Measurements from ENCODE around the gene PARD3.
"Not testable (repeated sequence)": the region's sequence is repeated elsewhere in the genome, so short reads cannot be mapped to it uniquely, and the experiment has no call there.

Gene PARD3

GRCh38 chr10:34677132-34677531 lies 138.0 kb downstream of the PARD3 start:
- no peak for DNase-seq

GRCh38 chr10:34674176-34674575 lies 140.9 kb downstream of the PARD3 start:
- no peak for DNase-seq

DNA sequence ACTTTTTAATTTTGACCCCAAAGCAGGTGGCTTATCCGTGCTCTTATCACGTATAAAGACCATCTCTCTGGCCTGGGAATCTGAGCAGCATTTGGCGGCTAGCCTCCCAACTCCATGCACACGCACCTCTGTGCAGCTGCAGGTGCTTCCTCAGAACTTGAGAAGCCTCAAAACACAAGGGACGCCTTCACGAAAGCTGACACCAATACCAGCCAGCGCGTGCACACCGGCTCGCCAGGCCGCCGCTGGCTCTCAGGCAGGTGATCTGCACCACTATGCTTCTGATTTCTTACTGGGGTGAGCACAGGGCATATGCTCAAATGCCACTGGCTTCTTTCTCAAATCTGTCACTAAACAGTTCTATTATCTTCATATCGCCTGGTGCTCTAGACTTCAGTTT lies 145.0 kb downstream of the PARD3 start:
- DNase-seq: no peak

GRCh38 chr10:34669079-34669478 lies 146.0 kb downstream of the PARD3 start:
- no peak for DNase-seq

DNA sequence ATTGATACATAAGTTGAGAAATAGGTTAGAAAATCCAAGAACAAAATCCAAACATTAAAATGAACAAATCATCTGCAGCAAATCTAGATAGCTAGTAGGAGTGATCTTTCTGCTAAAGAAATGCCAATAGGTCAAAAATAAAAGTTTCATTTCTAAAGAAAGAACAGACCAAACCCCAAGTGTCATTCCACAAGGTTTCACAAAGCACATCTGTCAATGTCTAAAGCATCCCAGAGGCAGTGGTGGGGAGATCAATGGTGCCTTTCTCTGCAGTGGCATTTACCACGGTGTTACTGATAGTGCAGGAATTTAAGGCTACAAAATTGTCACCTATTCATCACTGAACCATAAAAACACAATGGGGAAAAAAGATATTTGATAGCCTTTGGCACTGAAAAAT lies 147.9 kb downstream of the PARD3 start:
- DNase-seq: no peak

- DNase-seq: peak; percentile 69
These were observed 148.9 kb downstream of the PARD3 start for GRCh38 chr10:34666008-34666704.

GRCh38 chr10:34664706-34665105 lies 150.4 kb downstream of the PARD3 start:
- no peak for DNase-seq

- no peak for DNase-seq
These were observed 153.5 kb downstream of the PARD3 start for GRCh38 chr10:34661580-34661979.

DNA sequence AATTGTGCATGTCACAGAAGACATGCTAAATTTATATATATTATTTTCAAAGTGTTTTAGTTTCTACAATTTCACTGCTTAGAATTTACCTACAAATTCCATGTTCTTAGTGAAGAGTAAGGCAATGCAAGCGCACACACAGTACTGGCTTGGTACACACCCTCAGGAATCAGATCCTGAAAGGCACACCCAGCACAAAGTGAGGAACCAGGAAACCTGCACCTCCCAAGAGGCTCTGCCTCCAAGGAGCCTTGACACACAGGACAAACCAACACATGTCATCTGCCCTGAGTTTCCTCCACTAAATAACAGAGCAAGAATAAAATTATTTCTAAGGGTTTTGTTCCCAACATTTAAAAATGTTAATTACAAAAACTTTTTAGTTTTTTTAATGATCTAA lies 156.2 kb downstream of the PARD3 start:
- no peak for DNase-seq

DNA sequence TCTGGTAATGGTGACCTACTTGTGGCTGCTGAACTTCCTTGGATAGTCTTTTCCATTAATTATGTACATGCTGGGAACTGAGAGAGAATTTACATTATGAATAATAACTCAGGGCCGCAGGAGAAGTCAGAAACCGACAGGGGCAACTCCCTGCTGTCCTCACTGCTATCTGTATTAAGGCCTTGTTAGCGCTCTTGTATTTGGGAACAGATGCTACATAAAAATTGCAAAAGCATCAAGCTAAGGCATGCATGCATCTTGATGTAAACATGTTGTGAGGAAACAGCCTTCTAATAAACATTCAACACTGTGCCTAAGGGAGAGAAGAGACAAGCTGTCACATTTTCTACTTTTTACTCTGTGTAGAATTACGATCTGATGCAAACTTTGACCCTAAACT lies 158.4 kb downstream of the PARD3 start:
- DNase-seq: no peak

DNA sequence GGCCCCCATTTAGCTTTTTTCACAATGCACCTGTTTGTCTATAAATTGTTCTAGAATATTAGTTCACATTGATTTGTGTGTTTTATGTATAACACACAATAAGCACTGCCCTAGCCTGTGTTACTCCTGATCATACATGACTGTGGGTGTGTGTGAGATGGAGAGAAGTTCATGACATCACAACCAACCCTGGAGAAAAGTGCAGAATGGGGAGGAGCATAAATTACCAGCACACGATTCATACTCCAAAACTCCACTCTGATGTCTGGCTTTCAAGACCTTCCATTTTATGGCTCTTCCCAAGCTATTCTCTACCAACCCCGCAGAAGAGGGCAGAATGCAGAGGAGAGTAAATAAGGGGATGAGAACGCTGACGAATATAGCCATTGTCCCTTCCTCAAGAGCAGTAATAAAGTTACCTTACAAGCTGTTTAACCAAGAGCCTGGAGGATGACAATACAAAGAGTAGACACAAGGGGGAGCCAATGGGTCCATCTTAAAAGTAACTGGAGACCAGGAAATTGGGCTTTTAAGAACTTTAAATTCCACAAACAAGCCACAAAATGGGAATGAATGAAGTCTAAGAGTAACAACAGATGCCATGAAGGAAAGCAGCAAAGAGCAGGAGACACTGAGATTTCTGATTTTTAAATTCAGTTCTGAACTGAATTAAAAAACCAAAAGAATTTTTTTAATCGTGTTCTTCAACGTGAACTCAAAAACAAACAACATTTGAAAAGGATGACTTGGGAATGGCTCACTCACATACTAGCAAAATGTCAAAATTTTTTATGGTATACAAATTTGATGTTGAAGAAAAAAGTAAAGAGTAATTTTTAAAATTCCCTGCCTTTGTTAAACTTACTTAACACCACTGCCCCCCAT lies 159.6 kb downstream of the PARD3 start:
- peak; percentile 62 for DNase-seq

DNA sequence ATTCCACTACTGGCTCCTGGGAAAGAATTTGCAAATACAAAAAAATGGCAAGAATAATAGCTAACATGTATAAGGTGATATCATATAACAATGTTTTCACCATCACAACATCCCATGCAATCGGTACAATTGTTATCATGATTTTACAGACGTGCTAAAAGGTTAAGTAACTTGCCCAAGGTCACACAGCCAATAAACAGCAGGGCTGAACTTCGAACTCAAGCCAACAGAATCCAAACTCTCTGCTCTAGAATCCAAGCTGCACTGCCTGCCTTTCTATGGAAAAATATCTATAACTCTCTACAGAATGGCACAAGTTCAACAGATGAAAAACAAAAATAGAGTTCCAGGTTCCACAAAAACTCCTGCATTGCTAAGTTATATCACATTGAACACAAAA lies 160.9 kb downstream of the PARD3 start:
- DNase-seq: no peak

DNA sequence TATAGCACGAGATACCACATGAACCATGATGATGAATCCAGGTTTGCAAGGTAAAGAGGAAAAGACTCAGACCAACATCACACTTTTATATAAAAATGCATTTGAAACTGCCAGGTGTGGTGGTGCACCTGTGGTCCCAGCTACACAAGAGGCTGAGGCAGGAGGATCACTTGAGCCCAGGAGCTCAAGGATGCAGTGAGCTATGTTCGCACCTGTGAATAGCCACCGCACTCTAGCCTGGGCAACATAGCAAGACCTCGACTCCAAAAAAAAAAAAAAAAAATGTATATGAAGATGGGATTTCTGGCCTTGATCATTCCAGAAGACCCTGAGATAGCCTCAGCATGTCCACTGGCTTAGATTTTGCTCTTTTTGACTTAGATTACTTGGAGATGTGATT lies 161.6 kb downstream of the PARD3 start:
- DNase-seq: no peak

- no peak for DNase-seq
These were observed 163.5 kb downstream of the PARD3 start for GRCh38 chr10:34651416-34652195.

DNA sequence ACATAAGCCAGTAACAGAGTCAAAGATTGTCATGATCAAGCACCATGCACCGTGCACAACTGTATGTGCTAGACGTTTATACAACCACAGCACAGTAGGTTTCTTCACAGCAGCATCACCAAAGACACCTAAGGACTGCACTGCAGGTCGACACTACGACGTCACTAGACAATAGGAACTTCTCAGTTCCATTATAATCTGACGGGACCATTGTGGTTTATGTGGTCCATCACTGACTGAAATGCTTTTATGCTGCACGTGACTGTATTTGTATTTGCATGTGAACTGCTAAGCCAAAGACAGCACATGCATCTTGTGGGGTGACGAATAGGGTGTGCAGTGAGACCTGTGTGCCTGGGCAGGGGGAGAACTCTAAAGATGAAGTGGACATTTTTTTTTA lies 164.9 kb downstream of the PARD3 start:
- no peak for DNase-seq

- no peak for DNase-seq
These were observed 165.7 kb downstream of the PARD3 start for GRCh38 chr10:34649385-34649784.

DNA sequence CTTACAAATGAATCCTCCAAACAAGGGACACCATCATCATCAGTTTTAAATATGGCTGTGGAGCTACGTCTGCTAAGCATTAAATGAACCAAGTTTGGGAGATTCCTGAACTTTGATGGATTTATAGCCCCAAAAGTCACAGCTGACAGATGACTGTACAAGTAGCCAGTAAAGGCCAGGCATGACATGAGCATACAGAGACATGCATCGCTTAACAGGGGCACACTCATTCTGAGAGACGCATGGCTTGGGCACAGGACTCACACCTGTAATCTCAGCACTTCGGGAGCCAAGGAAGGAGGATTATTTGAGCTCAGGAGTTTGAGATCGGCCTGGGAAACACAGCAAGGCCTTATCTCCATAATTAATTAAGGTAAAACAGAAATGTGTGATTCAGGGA lies 166.2 kb downstream of the PARD3 start:
- no peak for DNase-seq

GRCh38 chr10:34647875-34648865 lies 166.9 kb downstream of the PARD3 start:
- no peak for DNase-seq

DNA sequence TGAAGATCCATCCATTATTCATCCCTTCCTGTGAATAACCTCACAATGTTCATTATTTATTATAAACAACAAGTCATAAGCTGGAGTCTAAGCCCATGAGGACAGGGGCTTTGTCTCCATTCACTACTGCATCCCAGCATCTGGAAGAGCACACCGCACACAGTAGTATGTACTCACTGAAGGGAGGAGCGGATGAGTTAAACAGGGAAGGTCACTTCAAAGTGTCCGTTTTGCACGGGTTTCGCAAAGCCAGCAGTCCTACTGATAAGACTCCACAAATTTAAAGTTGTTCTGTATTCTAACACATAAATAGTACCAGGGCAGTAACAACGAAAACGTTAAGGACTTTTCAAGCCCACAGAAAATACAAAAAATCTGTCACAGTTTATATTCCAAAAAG lies 167.9 kb downstream of the PARD3 start:
- no peak for DNase-seq

DNA sequence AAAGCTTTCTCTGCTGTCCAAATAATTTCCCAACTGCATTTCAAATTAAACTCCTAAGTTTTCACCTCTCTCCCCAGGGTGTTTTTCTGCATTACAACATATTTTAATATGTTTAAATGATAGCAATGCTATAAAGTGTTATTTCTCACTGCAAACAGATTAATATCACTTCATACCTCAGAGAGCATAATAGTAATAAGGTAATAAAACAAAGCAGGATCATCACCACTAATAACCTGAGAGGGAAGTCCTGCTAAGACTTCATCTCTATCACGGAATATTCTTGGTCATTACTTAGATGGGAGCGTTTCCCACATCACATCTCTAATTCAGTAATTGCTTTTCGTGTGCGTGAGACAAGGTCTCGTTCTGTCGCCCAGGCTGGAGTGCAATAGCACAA lies 168.8 kb downstream of the PARD3 start:
- no peak for DNase-seq

DNA sequence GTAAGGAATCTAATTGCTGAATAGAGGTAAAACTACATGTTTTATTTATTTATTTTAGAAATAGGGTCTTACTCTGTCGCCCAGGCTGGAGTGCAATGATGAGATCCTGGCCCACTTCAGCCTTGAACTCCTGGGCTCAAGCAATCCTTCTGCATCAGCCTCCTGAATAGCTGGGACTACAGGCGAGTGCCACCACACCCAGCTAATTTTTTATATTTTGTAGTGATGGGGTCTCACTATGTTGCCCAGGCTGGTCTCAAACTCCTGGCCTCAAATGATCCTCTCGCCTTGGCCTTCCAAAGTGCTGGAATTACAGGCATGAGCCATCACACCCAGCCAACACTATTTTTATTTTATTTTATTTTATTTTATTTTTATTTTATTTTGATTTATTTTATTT lies 170.3 kb downstream of the PARD3 start:
- DNase-seq: not testable (repeated sequence)

DNA sequence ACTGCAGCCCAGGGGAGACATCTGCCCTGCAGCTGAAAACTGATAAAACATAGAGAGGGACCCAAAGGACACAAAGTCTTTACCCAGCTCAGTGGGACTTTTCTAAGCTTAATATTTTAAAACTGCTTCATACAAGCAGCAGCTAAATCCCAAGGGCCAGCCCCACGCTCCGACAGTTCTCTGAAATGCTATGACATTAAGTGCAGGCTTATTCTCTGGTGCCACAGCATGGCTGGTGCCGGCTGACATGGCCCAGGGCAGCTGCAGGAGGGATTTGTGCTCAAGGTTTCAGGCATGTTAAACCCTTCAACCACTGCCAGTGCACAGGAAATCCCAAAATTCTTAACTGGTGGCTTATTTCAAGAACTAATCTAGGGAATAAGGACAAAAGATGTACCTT lies 170.9 kb downstream of the PARD3 start:
- no peak for DNase-seq

Data from hematopoietic multipotent progenitor cell treated with erythropoietin and hydrocortisone succinate and interleukin-3 and kit ligand, for 8 days (in vitro differentiated cells).